Measurements from ENCODE around the gene ZBTB45. TPM values are rescaled to one million over a fixed set of nuclear protein-coding genes. Genes with fewer than 3 reads are reported as not detected.
A peak's percentile ranks its signal among the peaks of the same experiment; 100 is the strongest.

The ZBTB45 gene
- total and polyA plus RNA-seq, 10 of the 15 experiments (the other 5 are each of a cell fraction or from before 2014, with no cell fraction given) = 0.29 to 17.2 (median 4.2) TPM

GRCh38 chr19:58475714-58476497 lies 43.7 kb downstream of the ZBTB45 start, which contains the start of gene ZNF446 (continued):
- no peak for TF ChIP-seq EP300 (IDR thresholded peaks at IDR 0.05; ENCODE audit: borderline replicate concordance in 1 of 2, control insufficient read depth in 1 of 2, low read depth in 2 of 2, low read length in 2 of 2)
- TF ChIP-seq BRCA1 (IDR thresholded peaks at IDR 0.05; ENCODE audit: low read depth, low read length) = no peak
- TF ChIP-seq MEF2A (IDR thresholded peaks at IDR 0.05; ENCODE audit: insufficient read depth, low read depth, low read length) = 0 out of 2 replicates have a peak, but pooled peaks have one; percentile 6
- peak; percentile 96 for TF ChIP-seq BMI1 (IDR thresholded peaks at IDR 0.05; ENCODE audit: borderline replicate concordance)
- no peak; the same call in 1 of the 2 replicates for TF ChIP-seq USF2 (IDR thresholded peaks at IDR 0.05; ENCODE audit: borderline replicate concordance, low read depth, low read length)
- peak; percentile 31; the same call in 1 of the 2 replicates for TF ChIP-seq TARDBP (IDR thresholded peaks at IDR 0.05; ENCODE audit: borderline replicate concordance)
- peak; percentile 34; the same call in 1 of the 2 replicates for TF ChIP-seq ATF7 (IDR thresholded peaks at IDR 0.05; ENCODE audit: low read depth)
- TF ChIP-seq ATF2 (IDR thresholded peaks at IDR 0.05; ENCODE audit: low read length) = no peak
- TF ChIP-seq SPI1 (IDR thresholded peaks at IDR 0.05; ENCODE audit: borderline replicate concordance, insufficient read depth, low read depth, low read length) = peak; percentile 29; the same call in 1 of the 2 replicates
- peak; percentile 92 for TF ChIP-seq HCFC1 (IDR thresholded peaks at IDR 0.05; ENCODE audit: low read length)
- peak; percentile 42; the same call in 1 of the 2 replicates for TF ChIP-seq ZNF687 (IDR thresholded peaks at IDR 0.05)
- TF ChIP-seq SREBF2 (IDR thresholded peaks at IDR 0.05; ENCODE audit: low read length) = no peak
- TF ChIP-seq ZNF622 (IDR thresholded peaks at IDR 0.05) = no peak
- TF ChIP-seq RB1 (IDR thresholded peaks at IDR 0.05; ENCODE audit: borderline replicate concordance) = peak; percentile 10; the same call in 1 of the 2 replicates
- peak; percentile 84 for TF ChIP-seq NKRF (conservative IDR thresholded peaks at IDR 0.05)
- TF ChIP-seq PAX5 (IDR thresholded peaks at IDR 0.05; ENCODE audit: borderline replicate concordance, low read depth, low read length) = peak; percentile 86; the same call in 1 of the 2 replicates
- peak; percentile 89; the same call in 1 of the 2 replicates for TF ChIP-seq SIN3A (IDR thresholded peaks at IDR 0.05; ENCODE audit: low read depth, low read length)
- TF ChIP-seq NFYA (IDR thresholded peaks at IDR 0.05; ENCODE audit: borderline replicate concordance, low read depth, low read length) = no peak
- peak; percentile 98 for TF ChIP-seq MXI1 (IDR thresholded peaks at IDR 0.05; ENCODE audit: low read depth, low read length)

Measured in GM12878 (cell line).